GM12872 (cell line): ENCODE measurements around the gene TMEM39A.

Source experiments
- CTCF ChIP-seq: IDR thresholded peaks from 3 replicates; pipeline ENCODE4 v1.5.1; 2011; ENCODE audit warnings: low read depth, mild to moderate bottlenecking, low read length, moderate library complexity; ENCODE audit not compliant: insufficient read depth

The TMEM39A gene

GRCh38 chr3:119405315-119405714 is 58.1 kb downstream of the TMEM39A start:
- no peak for TF ChIP-seq CTCF

- no peak for TF ChIP-seq CTCF
These were observed 60.2 kb downstream of the TMEM39A start for GRCh38 chr3:119403201-119403600.

- TF ChIP-seq CTCF = no peak
These were observed 60.6 kb downstream of the TMEM39A start for GRCh38 chr3:119402791-119403190.

GRCh38 chr3:119401503-119402440 is 61.6 kb downstream of the TMEM39A start:
- no peak for TF ChIP-seq CTCF

- no peak for TF ChIP-seq CTCF
These were observed 62.3 kb downstream of the TMEM39A start for GRCh38 chr3:119401069-119401468.

GRCh38 chr3:119400466-119400865 is 62.9 kb downstream of the TMEM39A start:
- TF ChIP-seq CTCF = no peak

GRCh38 chr3:119396870-119397269 is 66.5 kb downstream of the TMEM39A start:
- TF ChIP-seq CTCF = no peak
